Mesenteric fat pad (tissue), 1 donor: ENCODE measurements around the gene NEDD4L. TPM values are rescaled to one million over a fixed set of nuclear protein-coding genes. Genes with fewer than 3 reads are reported as not detected.

Experiments
- DNase-seq: peaks from one replicate; pipeline ENCODE4 v3.0.0-alpha.2; 2020; ENCODE audit warnings: low spot score
- total RNA-seq: library from RNA; stranded (reverse); fragmentation: NEBNext Ultra II Directional; extraction: Animal tissue kit (Norgen Biotek cat#: 25700); gene quantifications from one replicate; pipeline ENCODE4 v1.2.1, GENCODE V29; 2021
- donor health status: DM: yes; HTN: yes; CAD: no.

NEDD4L gene
- total RNA-seq, 1 donor from 2014 or later, result 43.7 TPM

DNA sequence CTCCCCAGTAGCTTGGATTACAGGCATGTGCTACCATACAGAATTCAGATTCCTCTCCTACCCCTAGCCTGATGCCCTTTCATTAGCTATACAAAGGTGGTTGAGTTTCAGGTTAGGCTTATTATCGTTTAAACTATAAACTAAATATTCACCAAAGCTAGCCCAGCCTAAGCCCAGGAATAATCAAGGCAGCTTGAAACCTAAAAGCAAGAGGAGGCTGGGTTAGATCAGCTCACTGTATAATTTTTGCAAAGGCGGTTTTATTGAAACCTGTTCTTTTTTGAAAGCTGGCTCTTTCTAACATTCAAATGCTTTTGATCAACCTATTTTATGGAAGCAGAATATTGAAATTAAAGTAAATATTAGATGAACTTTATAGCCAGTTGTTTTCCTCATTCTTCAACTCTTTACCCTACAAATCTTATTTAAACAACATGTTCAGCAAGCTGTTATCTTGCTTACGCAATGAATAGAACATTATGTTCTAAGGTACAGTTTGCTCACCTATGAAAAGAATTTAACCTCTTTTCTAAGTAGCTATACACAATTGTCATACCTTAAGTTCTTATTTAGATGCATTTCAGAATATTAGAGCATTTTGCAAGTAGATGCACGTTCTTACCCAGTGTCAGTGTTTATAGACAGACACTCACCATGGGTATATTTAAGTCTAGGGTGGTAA, 241.6 kb downstream of the NEDD4L start:
- DNase-seq, result no peak

DNA sequence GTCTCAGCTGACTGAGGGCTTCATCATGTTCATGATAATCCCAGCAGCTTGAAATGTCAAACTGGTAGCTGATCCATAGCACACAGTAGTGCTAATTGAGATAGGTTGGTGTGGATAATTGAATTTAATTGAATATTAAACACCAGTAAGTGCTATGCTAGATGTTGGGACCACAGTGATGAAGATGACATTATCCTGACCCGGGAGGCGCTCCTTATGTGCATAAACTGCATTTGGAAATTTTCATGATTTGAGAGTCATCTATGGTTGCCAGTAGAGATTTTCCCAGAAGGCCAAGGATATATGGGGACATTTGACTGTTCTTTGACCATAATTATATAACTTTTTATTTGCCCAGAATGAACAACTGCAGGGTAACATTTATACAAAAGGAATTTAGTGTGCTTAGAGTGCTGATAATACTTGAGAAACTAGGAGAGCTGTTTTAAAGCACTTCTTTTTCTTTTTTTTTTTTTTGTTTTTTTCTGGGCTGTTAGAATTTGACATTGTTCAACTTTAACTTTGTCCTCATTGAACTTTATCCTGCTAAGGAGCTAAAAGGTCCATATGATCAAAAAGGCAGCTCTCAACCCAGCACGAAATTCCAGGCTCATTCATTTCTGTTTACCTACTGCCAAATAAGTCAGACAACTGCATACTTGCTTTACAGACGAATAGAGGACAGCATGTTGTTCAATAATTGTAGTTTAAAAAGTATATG, 242.8 kb downstream of the NEDD4L start:
- DNase-seq, result no peak

DNA sequence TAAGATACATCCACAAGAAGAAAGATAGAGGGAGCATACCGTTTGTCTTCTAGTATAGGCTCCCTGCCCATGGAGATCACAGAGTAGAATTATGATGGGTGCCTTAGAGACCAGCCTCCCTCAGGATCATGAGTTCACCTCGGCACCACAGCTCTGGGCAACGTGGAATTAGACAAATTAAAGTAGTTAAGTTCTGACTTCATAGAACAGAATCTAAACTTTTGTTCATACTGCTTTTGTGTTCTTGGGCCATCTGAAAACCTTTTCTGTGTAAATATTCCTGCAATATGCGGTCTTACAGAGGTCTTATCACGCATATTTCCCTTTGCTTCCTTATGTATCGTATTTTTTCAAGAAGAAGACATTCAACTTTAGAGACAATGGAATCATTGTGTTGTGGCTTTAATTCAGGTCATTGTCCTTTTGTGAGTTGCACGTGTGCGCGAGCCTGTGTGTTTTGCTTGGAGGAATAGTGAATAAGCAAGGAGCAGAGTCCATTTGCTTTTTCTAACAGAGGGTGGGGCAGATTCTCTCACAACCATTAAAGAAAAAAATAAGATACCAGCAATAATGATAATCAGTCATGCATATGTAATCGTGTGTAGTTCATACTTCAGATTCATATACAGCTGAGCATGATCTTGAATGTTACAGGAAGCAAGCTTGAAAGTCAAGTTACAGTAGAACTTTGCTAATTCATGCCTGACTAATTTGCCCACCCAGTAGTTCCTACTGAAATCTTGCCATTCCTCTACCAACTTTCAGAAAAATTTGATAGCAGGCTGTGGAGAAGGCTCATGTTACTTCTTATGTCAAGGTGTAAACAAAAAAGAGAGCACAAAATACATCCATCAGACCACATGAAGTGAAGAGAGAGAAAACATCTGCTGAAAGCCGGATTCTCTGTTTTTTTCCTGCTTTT, 243.6 kb downstream of the NEDD4L start:
- DNase-seq, result no peak

DNA sequence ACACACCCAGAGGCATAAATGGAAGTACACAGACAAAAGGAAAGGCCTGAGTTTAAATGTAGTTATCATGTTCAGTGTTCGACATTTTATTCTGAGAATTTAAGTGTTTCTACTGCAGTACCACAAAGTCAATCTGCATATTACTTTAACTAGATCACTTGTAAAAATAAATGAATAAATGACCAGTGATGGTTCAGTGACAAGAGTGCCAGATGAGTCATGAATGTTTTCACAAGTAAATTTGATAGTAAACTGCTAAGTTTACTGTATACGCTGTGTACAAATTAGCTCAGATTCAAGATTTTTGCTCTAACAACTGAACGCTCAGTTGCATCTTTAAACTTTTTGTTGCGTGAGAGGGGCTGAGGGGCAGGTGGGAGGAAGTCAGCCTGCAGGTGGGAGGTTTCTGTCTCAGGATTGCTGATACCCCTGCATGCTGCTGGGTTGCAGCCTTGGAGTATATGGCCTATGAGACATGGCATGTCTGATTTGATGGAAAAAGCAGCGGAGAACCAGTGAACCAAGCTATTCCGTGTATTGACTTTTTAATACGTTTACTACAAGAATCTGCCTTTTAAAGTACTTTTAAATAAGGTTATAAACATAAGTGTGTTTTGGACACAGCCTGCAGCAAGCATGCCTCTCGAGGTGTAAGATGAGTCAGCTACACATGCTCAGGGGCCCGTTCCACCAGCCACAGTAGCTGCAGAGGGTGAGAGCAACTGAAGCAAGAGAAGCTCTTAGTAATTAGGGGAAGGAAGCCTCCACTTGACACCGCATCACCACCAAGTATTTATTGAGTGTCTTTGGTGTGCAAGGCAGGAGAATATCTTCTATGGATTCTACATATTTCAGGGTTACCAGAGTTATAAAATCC, 245.1 kb downstream of the NEDD4L start:
- DNase-seq, result no peak

DNA sequence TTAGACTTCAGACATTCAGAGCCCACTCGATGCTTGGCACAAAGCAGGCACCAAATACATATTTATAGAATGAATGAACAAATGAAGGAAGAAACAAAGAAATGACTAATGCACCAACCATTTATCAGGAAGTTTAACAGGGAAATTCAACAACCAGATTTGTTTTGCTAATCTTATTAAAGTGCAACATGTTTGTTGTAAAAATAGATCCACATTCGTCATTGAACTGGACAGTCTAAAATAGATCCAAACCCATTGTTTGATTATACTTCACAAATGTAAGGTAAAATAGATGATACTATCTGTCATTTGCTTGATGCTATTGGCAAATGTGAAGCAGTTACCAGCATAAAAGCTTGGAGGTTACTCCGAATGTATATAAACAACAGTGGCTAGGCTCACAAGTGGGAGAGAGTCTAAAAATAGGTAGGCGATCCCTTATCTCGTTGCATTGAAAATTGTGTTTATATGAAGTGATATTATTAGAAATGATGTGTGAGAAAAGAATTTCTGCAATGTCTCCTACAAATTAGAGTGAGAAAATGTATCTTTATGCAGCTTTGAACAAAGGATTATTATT, 246.2 kb downstream of the NEDD4L start:
- no peak for DNase-seq

DNA sequence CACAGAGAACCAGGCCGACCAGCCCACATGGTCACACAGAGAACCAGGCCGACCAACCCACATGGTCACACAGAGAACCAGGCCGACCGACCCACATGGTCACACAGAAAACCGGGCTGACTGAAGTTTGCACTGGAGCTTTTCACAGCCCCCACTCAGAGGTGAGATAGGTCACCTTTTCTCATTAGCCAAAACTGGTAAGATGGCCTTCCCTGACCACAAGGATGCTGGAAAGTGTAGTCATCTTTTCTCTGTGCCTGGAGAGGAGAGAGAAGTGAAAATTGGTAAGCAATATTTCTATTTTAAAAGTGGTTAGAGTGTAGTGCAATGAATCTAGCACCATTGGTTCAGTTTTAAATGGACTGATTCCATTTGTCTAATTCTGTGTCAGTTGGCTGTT, 247.1 kb downstream of the NEDD4L start:
- no peak for DNase-seq

DNA sequence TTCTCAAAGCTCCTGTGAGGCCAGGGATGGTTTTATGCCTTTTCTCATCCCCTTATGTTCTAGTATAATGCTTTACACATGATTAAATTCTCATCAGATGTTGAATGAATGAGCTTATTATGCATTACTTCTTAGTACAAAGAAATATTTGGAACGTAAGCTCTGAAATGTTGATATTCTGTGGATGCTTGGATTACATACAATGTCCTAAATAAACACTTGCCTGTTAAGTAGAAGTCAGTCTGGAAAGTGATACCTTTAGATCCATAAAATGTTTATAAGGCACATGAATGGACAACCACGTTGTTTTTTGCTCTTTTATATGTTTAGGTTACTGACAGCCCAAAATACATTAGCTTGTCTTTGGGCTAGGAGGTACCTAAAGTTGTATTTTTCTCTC, 248.6 kb downstream of the NEDD4L start:
- DNase-seq, result no peak

DNA sequence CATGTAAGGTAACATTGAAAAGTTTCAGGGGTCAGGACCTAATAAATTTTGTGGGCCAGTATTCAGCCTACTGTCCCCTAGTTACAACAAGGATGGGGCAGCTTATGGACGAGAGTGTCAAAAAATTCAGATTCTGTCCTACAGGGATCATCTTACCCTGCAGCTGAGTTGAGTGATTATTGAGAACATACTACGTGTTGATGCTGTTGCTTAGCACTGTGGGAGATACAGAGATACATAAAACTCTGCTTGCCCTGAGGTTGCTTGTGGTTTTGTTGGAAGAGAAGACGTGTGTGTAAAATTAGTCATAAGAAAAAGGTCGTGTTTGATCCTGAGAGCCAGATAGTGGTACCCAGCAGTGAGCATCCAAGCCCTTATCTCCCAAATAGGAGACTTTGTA, 253.2 kb downstream of the NEDD4L start:
- no peak for DNase-seq

DNA sequence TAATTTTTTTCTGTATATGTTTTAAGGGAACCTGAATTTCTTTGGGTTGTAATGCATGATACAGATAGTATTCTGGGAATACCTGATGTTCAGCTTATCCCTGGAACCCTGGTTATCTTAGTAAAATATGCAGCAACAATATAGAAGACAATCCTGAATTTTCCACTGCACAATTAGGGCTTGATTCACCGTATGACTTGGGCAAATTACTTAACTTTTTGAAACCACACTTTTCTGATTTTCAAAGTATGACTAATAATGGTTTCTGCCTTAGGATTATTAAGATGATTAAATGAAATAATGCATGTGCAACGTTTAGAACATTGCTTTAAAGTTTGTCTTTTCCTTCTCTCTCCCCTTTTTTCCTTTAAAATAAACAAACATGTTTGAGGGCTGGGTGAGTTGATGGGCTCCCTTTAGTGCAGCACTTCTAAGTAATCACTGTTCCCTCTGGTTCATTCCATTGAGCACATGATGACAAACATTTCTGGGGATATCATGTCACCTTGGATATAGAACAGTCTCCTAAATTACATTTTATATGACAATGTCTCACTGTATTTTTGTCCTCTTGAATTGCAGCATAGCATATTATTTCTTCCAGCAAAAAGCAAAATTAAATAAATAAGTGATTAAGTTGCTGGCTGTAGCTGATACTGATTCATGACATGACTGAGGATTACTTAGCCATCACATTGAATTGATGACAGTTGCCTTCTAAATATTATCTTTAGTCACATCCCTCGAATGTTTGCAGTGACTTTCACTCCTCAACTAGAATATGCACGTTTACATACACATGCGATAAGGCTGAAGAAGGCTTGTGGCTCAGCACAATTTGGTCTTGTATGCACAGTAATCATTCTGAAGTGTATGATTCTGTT, 254.5 kb downstream of the NEDD4L start:
- no peak for DNase-seq

DNA sequence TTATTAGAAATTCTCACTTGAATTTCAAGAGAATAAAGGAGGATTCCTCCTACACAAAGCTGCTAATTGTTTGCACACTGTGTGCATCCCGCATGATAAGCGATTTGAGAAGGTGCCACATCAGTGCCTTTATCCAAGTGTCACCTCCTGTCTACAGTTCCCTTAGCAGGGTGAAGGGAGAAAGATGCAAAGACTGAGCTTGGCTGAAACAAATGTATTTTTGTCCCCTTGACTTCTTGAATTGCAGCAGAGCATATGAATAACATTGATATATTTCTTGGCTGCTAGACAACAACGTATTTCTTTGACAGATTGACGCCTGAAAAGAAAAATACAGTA, 255.1 kb downstream of the NEDD4L start:
- no peak for DNase-seq

DNA sequence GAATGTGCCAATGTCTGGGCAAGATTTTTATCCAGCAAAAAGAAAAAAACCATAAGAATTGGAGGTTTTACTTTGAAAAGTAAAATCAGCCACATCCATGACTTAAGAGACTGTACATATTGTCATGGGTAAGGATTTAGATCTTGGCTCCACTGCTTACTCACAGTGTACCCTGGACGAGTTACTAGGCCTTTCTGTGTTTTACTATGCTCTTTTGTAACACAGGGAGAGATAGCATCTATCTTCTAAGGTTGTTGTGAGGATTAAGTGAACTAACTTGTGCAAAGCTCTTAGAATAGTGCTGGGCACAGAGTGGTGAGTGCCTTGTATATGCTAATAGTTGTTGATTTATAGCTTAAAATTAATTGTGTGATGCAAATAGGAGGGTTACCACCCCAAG, 255.9 kb downstream of the NEDD4L start:
- no peak for DNase-seq

DNA sequence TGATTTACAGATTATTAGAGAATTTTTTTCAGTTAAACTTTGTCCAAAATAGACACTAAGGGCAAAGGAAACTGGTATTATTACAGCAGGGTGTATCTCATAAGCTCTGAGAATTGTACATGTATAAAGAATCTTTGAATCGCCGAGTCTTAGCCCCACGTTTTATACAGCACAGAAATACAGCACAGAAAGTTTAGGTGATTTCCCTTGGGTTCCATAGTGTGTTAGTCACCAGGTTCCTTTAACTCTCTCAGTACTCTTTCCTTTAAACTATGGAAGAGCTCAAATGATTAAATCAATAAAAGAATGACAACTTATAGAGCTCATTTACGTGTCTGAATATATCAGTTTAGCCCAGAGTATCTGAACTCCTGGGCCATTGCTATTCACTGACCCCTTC, 256.8 kb downstream of the NEDD4L start:
- no peak for DNase-seq

DNA sequence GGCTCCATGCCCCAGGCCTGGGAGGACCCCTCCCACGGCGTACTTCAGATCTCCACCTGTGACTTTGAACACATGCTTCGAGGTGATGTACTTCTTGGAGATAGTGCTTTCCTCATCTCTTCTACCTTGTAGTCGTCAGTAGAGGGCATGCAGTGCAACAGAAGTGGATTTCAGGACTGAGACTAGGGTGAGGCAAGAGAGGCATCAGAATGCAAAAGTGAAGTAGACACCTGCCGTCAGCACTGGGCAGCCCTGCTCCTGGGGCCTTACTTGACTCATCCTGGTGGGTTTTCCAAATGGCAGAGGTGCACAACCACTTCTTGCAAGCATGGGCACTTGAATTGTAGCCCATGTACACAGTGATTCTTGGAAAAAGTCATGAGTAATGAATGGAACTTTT, 258.8 kb downstream of the NEDD4L start:
- no peak for DNase-seq

DNA sequence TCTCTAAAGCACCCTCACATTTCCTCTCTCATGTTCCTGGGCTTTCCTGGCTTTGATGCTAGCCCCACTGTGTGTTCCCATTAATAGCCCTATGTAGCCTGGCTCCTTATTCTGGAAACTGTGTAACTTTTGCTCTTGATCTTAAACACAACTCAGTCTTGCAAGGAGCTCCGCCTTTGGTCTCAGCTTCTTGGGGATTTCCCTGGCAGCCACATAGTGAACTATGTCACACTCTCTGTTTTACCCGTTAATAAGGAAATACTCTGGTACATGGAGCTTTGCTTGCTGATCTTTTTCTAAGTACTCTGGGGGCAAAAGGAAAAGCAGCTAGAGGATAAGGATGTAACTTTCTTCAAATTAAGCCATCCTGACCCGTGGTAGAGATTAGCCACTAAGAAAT, 259.3 kb downstream of the NEDD4L start:
- DNase-seq, result no peak

DNA sequence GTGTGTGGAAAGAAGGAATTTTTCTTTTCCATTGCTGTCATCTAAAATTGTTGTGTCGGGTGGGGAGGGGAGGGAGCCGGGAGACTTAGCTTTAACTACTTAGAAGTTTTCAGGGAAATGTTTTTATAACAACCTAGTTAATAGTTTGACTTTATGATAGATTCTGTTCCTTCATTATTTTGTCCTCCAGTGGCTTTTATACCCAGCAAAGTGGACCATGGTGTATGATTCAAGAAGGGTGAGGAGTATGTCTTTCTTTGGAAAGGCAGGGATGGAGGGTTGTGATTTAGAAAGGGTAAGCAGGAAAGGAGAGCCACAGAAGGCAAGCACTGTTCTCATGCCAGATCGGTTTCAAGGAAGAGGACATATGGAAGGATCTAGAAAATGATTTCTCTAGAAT, 261.8 kb downstream of the NEDD4L start:
- no peak for DNase-seq

DNA sequence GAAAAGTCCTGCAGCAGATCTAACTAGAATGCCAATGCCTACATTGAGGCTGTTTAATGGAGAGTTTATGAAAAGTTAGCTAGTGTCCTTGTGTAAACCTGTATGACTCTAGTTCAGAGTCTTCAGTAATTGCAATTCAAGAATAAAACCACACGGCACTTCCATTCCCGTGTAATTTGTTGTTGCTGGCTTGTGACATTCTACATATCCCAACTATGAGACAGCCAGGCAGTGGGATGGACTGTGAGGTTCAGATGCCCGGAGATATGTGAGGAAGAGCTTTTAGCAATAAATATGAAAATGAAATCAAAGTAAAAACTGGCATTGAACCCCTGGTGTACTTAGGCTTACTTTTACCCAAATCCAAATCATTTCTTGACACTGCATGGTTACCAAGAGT, 263.4 kb downstream of the NEDD4L start:
- DNase-seq, result no peak

DNA sequence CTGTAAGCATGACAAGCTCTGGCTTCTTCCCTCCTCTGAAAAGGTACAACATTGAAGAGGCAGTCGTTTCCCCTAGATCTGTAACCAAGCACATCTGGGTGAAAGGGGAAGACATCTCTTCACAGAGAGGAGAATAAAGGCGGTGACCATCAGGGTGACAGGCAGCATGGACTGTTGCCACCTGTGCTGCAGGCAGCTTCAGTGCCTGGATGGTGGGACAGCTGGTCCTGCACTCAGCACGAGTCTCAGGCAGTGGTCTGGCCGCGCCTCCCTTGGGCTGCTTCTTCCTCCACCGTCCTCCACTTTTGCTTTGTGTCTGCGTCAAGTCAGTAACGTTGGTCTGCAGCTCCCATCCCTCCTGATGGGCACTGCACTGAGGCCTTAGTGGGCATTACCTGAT, 264.4 kb downstream of the NEDD4L start:
- no peak for DNase-seq

DNA sequence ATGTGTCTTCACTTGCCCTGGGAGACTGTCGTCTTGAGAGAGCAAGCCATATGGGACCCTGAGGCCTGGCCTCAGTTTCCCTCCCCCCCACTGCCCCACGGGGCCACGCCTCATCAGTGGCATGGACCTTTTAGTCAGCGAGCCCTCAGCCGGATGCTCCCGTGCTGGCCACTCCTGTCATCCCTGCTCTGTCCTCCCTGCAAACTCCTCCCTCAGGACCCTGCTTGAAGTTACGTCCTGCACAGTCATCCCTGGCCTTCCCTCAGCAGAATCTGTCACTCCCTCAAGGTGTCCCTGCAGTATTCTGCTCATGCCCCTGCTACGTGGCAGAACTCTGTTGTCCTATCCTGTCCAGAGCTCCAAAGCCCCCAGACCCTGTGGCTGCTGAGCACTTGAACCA, 265.1 kb downstream of the NEDD4L start:
- no peak for DNase-seq

DNA sequence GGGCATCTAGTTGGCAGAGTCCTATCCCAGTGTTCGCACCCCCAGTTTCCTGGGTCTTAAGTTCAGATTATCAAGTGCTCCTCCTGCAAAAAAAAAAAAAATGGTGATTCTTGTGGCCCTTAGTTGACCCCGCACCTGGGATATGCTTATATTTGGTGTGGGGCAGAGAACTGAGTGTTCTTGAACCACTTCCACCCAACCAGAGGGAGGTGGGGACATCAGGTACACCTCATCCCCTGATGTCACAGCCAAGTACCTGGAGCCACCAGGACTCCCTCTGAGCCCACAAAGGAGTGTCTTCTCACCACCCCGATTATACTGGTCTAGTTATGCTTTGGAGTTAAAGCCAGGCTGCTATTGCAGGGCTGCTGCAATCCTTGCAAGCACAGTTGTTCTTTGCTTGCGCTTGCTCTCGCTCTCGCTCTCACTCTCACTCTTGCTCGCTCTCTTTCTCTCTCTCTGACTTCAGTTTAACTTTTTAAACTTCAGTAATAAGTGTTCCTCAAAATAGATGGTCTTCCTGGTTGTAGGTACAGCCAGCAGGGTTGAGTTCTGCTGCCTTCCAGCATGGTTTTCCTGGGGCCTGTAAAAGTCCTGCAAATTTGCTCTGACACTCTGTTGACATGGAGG, 265.7 kb downstream of the NEDD4L start:
- no peak for DNase-seq
